HG03196 (cell line): Measurements from ENCODE around the gene MAP4K5.
"Not testable (repeated sequence)": the region's sequence is repeated elsewhere in the genome, so short reads cannot be mapped to it uniquely, and the experiment has no call there.

Experiments
- ATAC-seq: cut with Tn5 transposase; IDR thresholded peaks from one replicate; pipeline ENCODE4 v1.9.1; 2021; ENCODE audit not compliant: unreplicated experiment

Gene MAP4K5

GRCh38 chr14:50532502-50533240 is at the start of gene MAP4K5:
Gene MAP4K5 (minus strand): TSS chr14:50532569. CDS start chr14:50532049, 520 bp downstream.
- peak; percentile 95 for ATAC-seq

- no peak for ATAC-seq
These were observed 46.1 kb upstream of the MAP4K5 start for GRCh38 chr14:50578433-50578832.

GRCh38 chr14:50577982-50578381 is 45.6 kb upstream of the MAP4K5 start:
- ATAC-seq = no peak

- no peak for ATAC-seq
These were observed 43.4 kb upstream of the MAP4K5 start for GRCh38 chr14:50575769-50576168.

- no peak for ATAC-seq
These were observed 41.5 kb upstream of the MAP4K5 start for GRCh38 chr14:50573862-50574261.

GRCh38 chr14:50569714-50570274 is 37.4 kb upstream of the MAP4K5 start:
- ATAC-seq = no peak

GRCh38 chr14:50562841-50563240 is 30.5 kb upstream of the MAP4K5 start:
- ATAC-seq = no peak

GRCh38 chr14:50560931-50561285 is 28.5 kb upstream of the MAP4K5 start:
- ATAC-seq = no peak

- no peak for ATAC-seq
These were observed 27.9 kb upstream of the MAP4K5 start, which contains the start of gene ATL1 for GRCh38 chr14:50559990-50560930. Gene ATL1 (plus strand): TSS chr14:50560145. CDS start chr14:50560266, 121 bp downstream.

- not testable (repeated sequence) for ATAC-seq
These were observed 20.4 kb upstream of the MAP4K5 start for GRCh38 chr14:50552796-50553195.

GRCh38 chr14:50551877-50552276 is 19.5 kb upstream of the MAP4K5 start:
- no peak for ATAC-seq

GRCh38 chr14:50550294-50550693 is 17.9 kb upstream of the MAP4K5 start:
- no peak for ATAC-seq

- no peak for ATAC-seq
These were observed 13.2 kb upstream of the MAP4K5 start for GRCh38 chr14:50545618-50546017.

GRCh38 chr14:50544911-50545310 is 12.5 kb upstream of the MAP4K5 start:
- ATAC-seq = no peak

- ATAC-seq = peak; percentile 68
These were observed 10.6 kb upstream of the MAP4K5 start for GRCh38 chr14:50542941-50543418.

GRCh38 chr14:50541159-50541567 is 8.8 kb upstream of the MAP4K5 start:
- ATAC-seq = no peak

GRCh38 chr14:50539051-50539450 is 6.7 kb upstream of the MAP4K5 start:
- no peak for ATAC-seq

- ATAC-seq = not testable (repeated sequence)
These were observed 5.7 kb upstream of the MAP4K5 start for GRCh38 chr14:50538034-50538433.

GRCh38 chr14:50534997-50535396 is 2.6 kb upstream of the MAP4K5 start:
- ATAC-seq = no peak

- no peak for ATAC-seq
These were observed 2.0 kb upstream of the MAP4K5 start for GRCh38 chr14:50534416-50534815.

GRCh38 chr14:50533806-50534205 is 1.4 kb upstream of the MAP4K5 start:
- ATAC-seq = no peak
